ENCODE measurements around the gene FUOM. TPM values are rescaled to one million over a fixed set of nuclear protein-coding genes. Genes with fewer than 3 reads are reported as not detected.

FUOM gene
- total RNA-seq, 3 donors from 2014 or later: 13.8 to 31.5 (median 31.2) TPM

DNA sequence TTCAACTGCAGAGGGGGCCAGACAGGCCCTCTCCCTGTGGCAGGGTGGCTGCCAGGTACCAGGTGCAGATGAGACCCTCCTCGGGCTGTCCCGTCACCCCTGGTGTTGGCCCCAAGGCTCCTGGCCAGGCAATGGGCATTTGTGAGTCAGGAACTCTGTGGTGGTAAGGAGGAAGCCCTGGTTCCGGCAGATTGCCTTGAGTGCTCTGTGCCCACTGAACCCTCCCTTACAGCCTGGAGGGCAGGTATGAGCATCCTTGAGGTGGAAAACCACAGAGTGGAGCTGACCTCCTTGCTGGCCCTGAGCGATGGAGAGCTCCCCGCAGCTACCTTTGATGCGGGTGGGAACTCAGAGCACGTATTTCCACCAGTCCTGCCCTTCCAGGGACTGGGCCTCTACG, 23.2 kb upstream of the FUOM start:
- intact Hi-C loops (cut with DNase I; ENCODE audit: low total_unique reads): no loop called here
- Histone ChIP-seq H3K36me3 (no peaks in the 10 kb centered on the region), H3K27me3 (no peaks in the 10 kb centered on the region), H3K9me3 (no peaks in the 10 kb centered on the region), H3K27ac (no peak overlapping the region), H3K4me3 (no peak overlapping the region), H3K4me1 (no peaks in the 10 kb centered on the region)
- TF ChIP-seq POLR2AphosphoS5 (IDR thresholded peaks at IDR 0.05) (no peak), POLR2A (IDR thresholded peaks at IDR 0.05) (no peak)
- TF ChIP-seq, protein P1, sequence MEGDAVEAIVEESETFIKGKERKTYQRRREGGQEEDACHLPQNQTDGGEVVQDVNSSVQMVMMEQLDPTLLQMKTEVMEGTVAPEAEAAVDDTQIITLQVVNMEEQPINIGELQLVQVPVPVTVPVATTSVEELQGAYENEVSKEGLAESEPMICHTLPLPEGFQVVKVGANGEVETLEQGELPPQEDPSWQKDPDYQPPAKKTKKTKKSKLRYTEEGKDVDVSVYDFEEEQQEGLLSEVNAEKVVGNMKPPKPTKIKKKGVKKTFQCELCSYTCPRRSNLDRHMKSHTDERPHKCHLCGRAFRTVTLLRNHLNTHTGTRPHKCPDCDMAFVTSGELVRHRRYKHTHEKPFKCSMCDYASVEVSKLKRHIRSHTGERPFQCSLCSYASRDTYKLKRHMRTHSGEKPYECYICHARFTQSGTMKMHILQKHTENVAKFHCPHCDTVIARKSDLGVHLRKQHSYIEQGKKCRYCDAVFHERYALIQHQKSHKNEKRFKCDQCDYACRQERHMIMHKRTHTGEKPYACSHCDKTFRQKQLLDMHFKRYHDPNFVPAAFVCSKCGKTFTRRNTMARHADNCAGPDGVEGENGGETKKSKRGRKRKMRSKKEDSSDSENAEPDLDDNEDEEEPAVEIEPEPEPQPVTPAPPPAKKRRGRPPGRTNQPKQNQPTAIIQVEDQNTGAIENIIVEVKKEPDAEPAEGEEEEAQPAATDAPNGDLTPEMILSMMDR (IDR thresholded peaks at IDR 0.05): no peak
- DNase-seq (ENCODE audit: low spot score in 2 of 2): no peak

GRCh38 chr10:133379801-133380666, 22.2 kb upstream of the FUOM start:
- DNase-seq (ENCODE audit: low spot score in 2 of 2): no peak
- Histone ChIP-seq H3K9me3 (no peaks in the 10 kb centered on the region), H3K4me1 (no peaks in the 10 kb centered on the region), H3K27ac (peak overlapping the region; percentile 50 to 72), H3K27me3 (no peaks in the 10 kb centered on the region), H3K36me3 (no peaks in the 10 kb centered on the region), H3K4me3 (peak overlapping the region; percentile 76 to 90 (median 81))
- intact Hi-C loops (cut with DNase I; ENCODE audit: low total_unique reads): loop anchor here (2.0 kb wide), 1 partner anchor 23 kb away; no protein-coding TSS in a partner anchor
- TF ChIP-seq POLR2AphosphoS5 (IDR thresholded peaks at IDR 0.05): no peak
- TF ChIP-seq, protein P1 (IDR thresholded peaks at IDR 0.05): no peak
- TF ChIP-seq POLR2A (IDR thresholded peaks at IDR 0.05): no peak

GRCh38 chr10:133379152-133379800, 21.5 kb upstream of the FUOM start, which contains the start of gene PAOX:
TSS of gene PAOX (plus strand) at chr10:133379262. CDS start at chr10:133379317, 55 bp downstream.
- Histone ChIP-seq H3K9me3 (no peaks in the 10 kb centered on the region), H3K36me3 (no peaks in the 10 kb centered on the region), H3K27me3 (no peaks in the 10 kb centered on the region), H3K27ac (peak within 1 kb of the TSS; percentile 54 to 85), H3K4me3 (peak within 1 kb of the TSS; percentile 76 to 90 (median 81)), H3K4me1 (no peaks in the 10 kb centered on the region)
- DNase-seq (ENCODE audit: low spot score in 2 of 2): peak in 1 of 2 donors; percentile 68
- TF ChIP-seq, protein P1 (IDR thresholded peaks at IDR 0.05): no peak
- TF ChIP-seq POLR2AphosphoS5 (IDR thresholded peaks at IDR 0.05): no peak
- TF ChIP-seq POLR2A (IDR thresholded peaks at IDR 0.05): no peak
- intact Hi-C loops (cut with DNase I; ENCODE audit: low total_unique reads): loop anchor here (2.0 kb wide), 1 partner anchor 22 kb away; no protein-coding TSS in a partner anchor

GRCh38 chr10:133378251-133379096, 20.7 kb upstream of the FUOM start:
- no peaks in the 10 kb centered on the region for H3K4me1 ChIP-seq
- intact Hi-C loops (cut with DNase I; ENCODE audit: low total_unique reads): loop anchor here (2.0 kb wide), 1 partner anchor 22 kb away; no protein-coding TSS in a partner anchor
- TF ChIP-seq POLR2A (IDR thresholded peaks at IDR 0.05) (no peak), POLR2AphosphoS5 (IDR thresholded peaks at IDR 0.05) (peak in 2 of 3 donors; percentile 10 to 17)
- no peaks in the 10 kb centered on the region for H3K36me3 ChIP-seq
- H3K27me3 ChIP-seq: no peaks in the 10 kb centered on the region
- DNase-seq (ENCODE audit: low spot score in 2 of 2): no peak
- no peaks in the 10 kb centered on the region for H3K9me3 ChIP-seq
- H3K27ac ChIP-seq: peak overlapping the region; percentile 54 to 85
- H3K4me3 ChIP-seq: peak overlapping the region; percentile 76 to 90 (median 81)

- no peaks in the 10 kb centered on the region for H3K27me3 ChIP-seq
- intact Hi-C loops (cut with DNase I; ENCODE audit: low total_unique reads): loop anchor here (2.0 kb wide), 1 partner anchor 21 kb away; no protein-coding TSS in a partner anchor
- no peaks in the 10 kb centered on the region for H3K9me3 ChIP-seq
- H3K27ac ChIP-seq: peak overlapping the region; percentile 54 to 85
- no peak for DNase-seq (ENCODE audit: low spot score in 2 of 2)
- H3K36me3 ChIP-seq: no peaks in the 10 kb centered on the region
- H3K4me1 ChIP-seq: no peaks in the 10 kb centered on the region
- peak overlapping the region; percentile 76 to 90 (median 81) for H3K4me3 ChIP-seq
- TF ChIP-seq POLR2AphosphoS5 (IDR thresholded peaks at IDR 0.05) (no peak), POLR2A (IDR thresholded peaks at IDR 0.05) (no peak)
- TF ChIP-seq, protein P1 (IDR thresholded peaks at IDR 0.05): no peak
These were observed 20.0 kb upstream of the FUOM start for GRCh38 chr10:133377818-133378250.
